SH-SY5Y (cell line): Measurements from ENCODE around the gene KIF18B.

Experiments
- GATA2 ChIP-seq: IDR thresholded peaks from 2 replicates; pipeline ENCODE4 v1.6.1; 2011; ENCODE audit warnings: mild to moderate bottlenecking, low read depth, low read length
- GATA3 ChIP-seq: IDR thresholded peaks from 2 replicates; pipeline ENCODE4 v1.6.1; 2011; ENCODE audit warnings: low read depth, mild to moderate bottlenecking, low read length, moderate library complexity

GRCh38 chr17:44982113-44982702 is 34.6 kb upstream of the KIF18B start:
- TF ChIP-seq GATA2: no peak
- TF ChIP-seq GATA3: no peak
